Uterus (tissue), 4 donors: Measurements from ENCODE around the gene ATAD5. TPM values are rescaled to one million over a fixed set of nuclear protein-coding genes. Genes with fewer than 3 reads are reported as not detected.
"Not testable (repeated sequence)": the region's sequence is repeated elsewhere in the genome, so short reads cannot be mapped to it uniquely, and the experiment has no call there.

Source experiments
- DNase-seq, 2 donors: peaks; one replicate each; pipeline ENCODE4 v3.0.0-alpha.2; 2019 to 2020
- H3K27ac ChIP-seq, 2 donors: fragments of 200-600 bp; sonication (generic); 1 replicate in 1 of 2; 2 replicates in 1 of 2; pipeline ENCODE4 v1.5.1; 2016 to 2018
- H3K27me3 ChIP-seq, 2 donors: fragments of 200-600 bp; sonication (generic); one replicate each; pipeline ENCODE4 v1.5.1; 2018 to 2019; ENCODE audit warnings: control low read depth in 1 of 2
- H3K36me3 ChIP-seq, 2 donors: fragments of 200-600 bp; sonication (generic); one replicate each; pipeline ENCODE4 v1.5.1; 2019; ENCODE audit warnings: control low read depth in 1 of 2
- H3K4me1 ChIP-seq, 2 donors: fragments of 200-600 bp; sonication (generic); one replicate each; pipeline ENCODE4 v1.5.1; 2018 to 2019; ENCODE audit warnings: control low read depth in 1 of 2
- H3K4me3 ChIP-seq, 2 donors: fragments of 200-600 bp; sonication (generic); 1 replicate in 1 of 2; 2 replicates in 1 of 2; pipeline ENCODE4 v1.5.1; 2018 to 2019; ENCODE audit warnings: mild to moderate bottlenecking in 1 of 2
- H3K9me3 ChIP-seq, 2 donors: fragments of 200-600 bp; sonication (generic); one replicate each; pipeline ENCODE4 v1.5.1; 2019; ENCODE audit warnings: control low read depth in 1 of 2
- POLR2A ChIP-seq, 2 donors: fragments of 450-650 bp; IDR thresholded peaks; one replicate each; pipeline ENCODE4 v1.6.1; 2016; ENCODE audit warnings: antibody characterized with exemption in 2 of 2, mild to moderate bottlenecking in 1 of 2, moderate library complexity in 1 of 2
- intact Hi-C: fragments of 100-400 bp; cut with DNase I; formaldehyde crosslinking; loops from one replicate; pipeline ENCODE4 v1.15.1; 2023; ENCODE audit warnings: low total_unique reads
- total RNA-seq, 4 donors: library from RNA; depleted of rRNA in 3 of 4; stranded (reverse); fragments of >200 nt in 3 of 4; gene quantifications; one replicate each; pipeline versions ENCODE4 v1.1.0 to v1.2.4, GENCODE V29; 2014 to 2023
- TF ChIP-seq, protein P1 (sequence below), 4 experiments: fragments of 200-600 bp in 2 of 4; fragments of 450-650 bp in 2 of 4; sonication (generic) in 2 of 4; IDR thresholded peaks; one replicate each; pipeline ENCODE4 v1.5.1; 2016 to 2019; ENCODE audit warnings: antibody characterized with exemption in 4 of 4, mild to moderate bottlenecking in 2 of 4, moderate library complexity in 1 of 4
- donor health status: DM: yes; HTN: yes; CAD: no.

The ATAD5 gene
- total RNA-seq, 4 donors from 2014 or later = 1.3 to 8.8 (median 5.2) TPM

DNA sequence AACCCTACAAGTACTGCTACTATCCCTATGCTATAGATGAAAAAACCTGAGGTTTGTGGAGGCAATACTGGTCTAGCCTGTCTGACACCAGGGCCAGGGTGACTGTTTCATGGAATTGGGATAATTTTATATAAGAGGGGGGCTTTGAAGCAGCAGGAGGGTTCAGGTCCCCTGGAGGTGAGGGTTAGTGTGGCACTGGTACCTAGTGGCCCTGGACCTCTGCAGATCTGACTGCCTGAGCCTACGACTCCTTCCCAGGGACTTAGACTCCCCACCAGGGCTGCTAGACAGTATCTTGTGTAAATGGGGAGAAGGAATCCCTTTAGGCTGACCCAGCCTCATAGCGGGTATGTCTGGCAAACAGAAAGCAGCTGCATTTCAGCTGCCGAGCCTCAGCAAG lies 96.8 kb downstream of the ATAD5 start:
- Histone ChIP-seq H3K4me1 (no peaks in the 10 kb centered on the region), H3K4me3 (no peak overlapping the region), H3K36me3 (no peaks in the 10 kb centered on the region), H3K27ac (no peak overlapping the region), H3K9me3 (no peaks in the 10 kb centered on the region), H3K27me3 (peaks cover 0 to 3% of the 10 kb centered on the region in 2 donors)
- intact Hi-C loops = no loop called here
- TF ChIP-seq, protein P1, sequence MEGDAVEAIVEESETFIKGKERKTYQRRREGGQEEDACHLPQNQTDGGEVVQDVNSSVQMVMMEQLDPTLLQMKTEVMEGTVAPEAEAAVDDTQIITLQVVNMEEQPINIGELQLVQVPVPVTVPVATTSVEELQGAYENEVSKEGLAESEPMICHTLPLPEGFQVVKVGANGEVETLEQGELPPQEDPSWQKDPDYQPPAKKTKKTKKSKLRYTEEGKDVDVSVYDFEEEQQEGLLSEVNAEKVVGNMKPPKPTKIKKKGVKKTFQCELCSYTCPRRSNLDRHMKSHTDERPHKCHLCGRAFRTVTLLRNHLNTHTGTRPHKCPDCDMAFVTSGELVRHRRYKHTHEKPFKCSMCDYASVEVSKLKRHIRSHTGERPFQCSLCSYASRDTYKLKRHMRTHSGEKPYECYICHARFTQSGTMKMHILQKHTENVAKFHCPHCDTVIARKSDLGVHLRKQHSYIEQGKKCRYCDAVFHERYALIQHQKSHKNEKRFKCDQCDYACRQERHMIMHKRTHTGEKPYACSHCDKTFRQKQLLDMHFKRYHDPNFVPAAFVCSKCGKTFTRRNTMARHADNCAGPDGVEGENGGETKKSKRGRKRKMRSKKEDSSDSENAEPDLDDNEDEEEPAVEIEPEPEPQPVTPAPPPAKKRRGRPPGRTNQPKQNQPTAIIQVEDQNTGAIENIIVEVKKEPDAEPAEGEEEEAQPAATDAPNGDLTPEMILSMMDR (IDR thresholded peaks at IDR 0.05) = no peak
- TF ChIP-seq POLR2A (IDR thresholded peaks at IDR 0.05) = no peak
- DNase-seq = no peak

DNA sequence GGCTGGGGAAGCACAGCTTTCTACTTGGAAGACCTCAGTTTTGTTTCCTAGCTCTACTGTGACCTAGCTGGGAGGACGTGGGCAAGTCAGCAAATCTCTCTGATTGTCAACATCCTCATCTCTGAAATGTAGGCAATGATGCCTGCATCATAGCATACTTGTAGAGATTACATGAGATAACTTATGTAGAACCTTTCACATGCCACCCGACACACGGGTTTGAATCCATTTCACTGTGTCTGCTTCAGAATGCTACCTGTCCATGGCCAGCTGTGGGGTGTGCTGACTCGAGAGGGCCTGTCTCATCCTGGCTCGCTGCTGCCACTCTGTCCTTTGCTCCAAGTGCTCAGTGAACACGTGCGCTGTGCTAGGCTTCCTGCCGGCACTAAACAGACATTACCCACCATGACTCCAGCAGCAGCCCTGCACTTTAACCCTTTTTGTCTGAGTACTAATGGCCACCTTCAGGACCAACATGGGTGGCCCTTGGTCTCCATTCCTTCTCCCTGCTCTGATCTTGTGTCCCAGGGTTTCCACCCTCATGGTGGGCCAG lies 97.4 kb downstream of the ATAD5 start:
- intact Hi-C loops = no loop called here
- Histone ChIP-seq H3K4me3 (no peak overlapping the region), H3K9me3 (no peaks in the 10 kb centered on the region), H3K36me3 (no peaks in the 10 kb centered on the region), H3K27me3 (no peaks in the 10 kb centered on the region), H3K27ac (no peak overlapping the region), H3K4me1 (no peaks in the 10 kb centered on the region)
- no peak for DNase-seq
- TF ChIP-seq, protein P1 (IDR thresholded peaks at IDR 0.05) = no peak
- no peak for TF ChIP-seq POLR2A (IDR thresholded peaks at IDR 0.05)

DNA sequence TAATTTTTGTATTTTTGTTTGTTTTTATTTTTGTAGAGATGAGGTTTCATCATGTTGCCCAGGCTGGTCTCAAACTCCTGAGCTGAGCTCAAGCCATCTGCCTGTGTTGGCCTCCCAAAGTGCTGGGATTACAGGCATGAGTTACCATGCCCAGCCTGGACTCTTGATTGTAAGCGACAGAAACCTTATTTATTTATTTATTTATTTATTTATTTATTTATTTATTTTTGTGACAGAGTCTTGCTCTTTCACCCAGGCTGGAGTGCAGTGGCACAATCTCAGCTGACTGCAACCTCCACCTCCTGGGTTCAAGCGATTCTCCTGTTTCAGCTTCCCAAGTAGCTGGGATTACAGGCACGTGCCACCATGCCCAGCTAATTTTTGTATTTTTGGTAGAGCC lies 98.1 kb downstream of the ATAD5 start:
- H3K27ac ChIP-seq, DNase-seq, H3K36me3 ChIP-seq, H3K9me3 ChIP-seq, H3K27me3 ChIP-seq, H3K4me1 ChIP-seq, intact Hi-C loops, H3K4me3 ChIP-seq: not testable (repeated sequence)

GRCh38 chr17:30930495-30930894 lies 98.7 kb downstream of the ATAD5 start:
- H3K4me3 ChIP-seq = no peak overlapping the region
- H3K36me3 ChIP-seq = no peaks in the 10 kb centered on the region
- no peak for DNase-seq
- H3K9me3 ChIP-seq = no peaks in the 10 kb centered on the region
- no peaks in the 10 kb centered on the region for H3K27me3 ChIP-seq
- intact Hi-C loops = no loop called here
- no peak overlapping the region for H3K27ac ChIP-seq
- TF ChIP-seq, protein P1 (IDR thresholded peaks at IDR 0.05) = no peak
- no peak for TF ChIP-seq POLR2A (IDR thresholded peaks at IDR 0.05)
- H3K4me1 ChIP-seq = no peaks in the 10 kb centered on the region

- intact Hi-C loops, H3K36me3 ChIP-seq, H3K4me3 ChIP-seq, H3K9me3 ChIP-seq, H3K27me3 ChIP-seq, DNase-seq, H3K27ac ChIP-seq, H3K4me1 ChIP-seq: not testable (repeated sequence)
Measured at GRCh38 chr17:30931582-30931981, 99.8 kb downstream of the ATAD5 start.

GRCh38 chr17:30933966-30934365 lies 102.2 kb downstream of the ATAD5 start:
- DNase-seq = no peak
- intact Hi-C loops = no loop called here
- H3K27me3 ChIP-seq = no peaks in the 10 kb centered on the region
- no peak overlapping the region for H3K4me3 ChIP-seq
- no peak overlapping the region for H3K27ac ChIP-seq
- no peaks in the 10 kb centered on the region for H3K9me3 ChIP-seq
- no peak for TF ChIP-seq POLR2A (IDR thresholded peaks at IDR 0.05)
- TF ChIP-seq, protein P1 (IDR thresholded peaks at IDR 0.05) = no peak
- H3K36me3 ChIP-seq = no peaks in the 10 kb centered on the region
- H3K4me1 ChIP-seq = no peaks in the 10 kb centered on the region
